ENCODE measurements around the gene SLF1. TPM values are rescaled to one million over a fixed set of nuclear protein-coding genes. Genes with fewer than 3 reads are reported as not detected.

Gene SLF1
- total RNA-seq, 1 donor from 2014 or later: 6.2 TPM

DNA sequence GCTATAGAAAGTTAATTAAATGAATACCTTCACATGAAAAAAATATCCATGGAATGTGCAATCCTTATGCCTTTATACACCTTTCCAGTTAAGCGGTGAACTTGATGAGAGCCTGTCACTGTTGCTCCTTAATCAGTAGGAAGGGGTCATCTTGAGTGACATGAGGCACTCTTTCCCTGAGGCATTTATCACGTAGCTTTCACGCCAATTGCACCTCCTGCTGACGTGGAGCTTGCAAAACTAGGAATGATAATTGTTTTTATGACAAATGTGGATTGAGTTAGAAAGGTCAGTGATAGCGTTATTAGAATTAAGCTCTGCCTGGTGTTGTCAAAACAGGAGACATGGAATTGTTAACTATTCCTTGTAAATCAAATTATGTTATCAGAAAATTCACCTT is 79.7 kb downstream of the SLF1 start:
- no peak for ATAC-seq
- Histone ChIP-seq H3K9me3 (no peaks in the 10 kb centered on the region), H3K27me3 (no peaks in the 10 kb centered on the region), H3K27ac (no peak overlapping the region), H3K4me1 (no peaks in the 10 kb centered on the region), H3K4me3 (no peak overlapping the region), H3K36me3 (peaks cover 6% of the 10 kb centered on the region)
- TF ChIP-seq, protein P1, sequence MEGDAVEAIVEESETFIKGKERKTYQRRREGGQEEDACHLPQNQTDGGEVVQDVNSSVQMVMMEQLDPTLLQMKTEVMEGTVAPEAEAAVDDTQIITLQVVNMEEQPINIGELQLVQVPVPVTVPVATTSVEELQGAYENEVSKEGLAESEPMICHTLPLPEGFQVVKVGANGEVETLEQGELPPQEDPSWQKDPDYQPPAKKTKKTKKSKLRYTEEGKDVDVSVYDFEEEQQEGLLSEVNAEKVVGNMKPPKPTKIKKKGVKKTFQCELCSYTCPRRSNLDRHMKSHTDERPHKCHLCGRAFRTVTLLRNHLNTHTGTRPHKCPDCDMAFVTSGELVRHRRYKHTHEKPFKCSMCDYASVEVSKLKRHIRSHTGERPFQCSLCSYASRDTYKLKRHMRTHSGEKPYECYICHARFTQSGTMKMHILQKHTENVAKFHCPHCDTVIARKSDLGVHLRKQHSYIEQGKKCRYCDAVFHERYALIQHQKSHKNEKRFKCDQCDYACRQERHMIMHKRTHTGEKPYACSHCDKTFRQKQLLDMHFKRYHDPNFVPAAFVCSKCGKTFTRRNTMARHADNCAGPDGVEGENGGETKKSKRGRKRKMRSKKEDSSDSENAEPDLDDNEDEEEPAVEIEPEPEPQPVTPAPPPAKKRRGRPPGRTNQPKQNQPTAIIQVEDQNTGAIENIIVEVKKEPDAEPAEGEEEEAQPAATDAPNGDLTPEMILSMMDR (IDR thresholded peaks at IDR 0.05): no peak
- intact Hi-C loops (cut with DNase I): loop anchor here (10.0 kb wide), 1 partner anchor 743 kb away; no protein-coding TSS in a partner anchor
- no peak for DNase-seq

- H3K27me3 ChIP-seq: no peaks in the 10 kb centered on the region
- DNase-seq: no peak
- no peak overlapping the region for H3K27ac ChIP-seq
- intact Hi-C loops (cut with DNase I): loop anchor here (10.0 kb wide), 1 partner anchor 745 kb away; no protein-coding TSS in a partner anchor
- H3K4me1 ChIP-seq: no peaks in the 10 kb centered on the region
- ATAC-seq: no peak
- peaks cover 6% of the 10 kb centered on the region for H3K36me3 ChIP-seq
- H3K9me3 ChIP-seq: no peaks in the 10 kb centered on the region
- no peak overlapping the region for H3K4me3 ChIP-seq
- TF ChIP-seq, protein P1 (IDR thresholded peaks at IDR 0.05): no peak
Observed at GRCh38 chr5:94699562-94699961, 81.1 kb downstream of the SLF1 start.

DNA sequence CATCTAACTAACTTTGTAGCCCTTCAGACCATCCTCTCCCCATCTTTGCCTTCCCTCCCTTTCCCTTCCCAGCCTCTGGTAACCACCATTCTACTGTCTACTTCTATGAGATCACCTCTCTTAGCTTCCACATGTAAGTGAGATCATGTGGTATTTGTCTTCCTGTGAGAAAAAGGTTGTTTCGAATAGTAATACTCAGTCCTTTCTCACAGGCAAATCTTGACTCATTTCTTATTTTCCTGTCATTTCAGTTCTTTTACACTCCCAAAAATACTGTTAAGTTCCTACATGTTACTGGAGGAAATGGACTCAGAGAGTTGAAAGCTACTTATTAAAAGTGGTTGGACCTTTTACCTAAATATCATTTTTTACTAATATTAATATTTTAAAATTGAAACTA is 82.1 kb downstream of the SLF1 start:
- Histone ChIP-seq H3K27ac (no peak overlapping the region), H3K9me3 (no peaks in the 10 kb centered on the region), H3K36me3 (peaks cover 5% of the 10 kb centered on the region), H3K27me3 (no peaks in the 10 kb centered on the region), H3K4me1 (no peaks in the 10 kb centered on the region), H3K4me3 (no peak overlapping the region)
- TF ChIP-seq, protein P1 (IDR thresholded peaks at IDR 0.05): no peak
- ATAC-seq (no peak), DNase-seq (no peak)
- intact Hi-C loops (cut with DNase I): no loop called here

- no peak for ATAC-seq
- intact Hi-C loops (cut with DNase I): no loop called here
- no peak overlapping the region for H3K4me3 ChIP-seq
- H3K4me1 ChIP-seq: no peaks in the 10 kb centered on the region
- no peak for DNase-seq
- TF ChIP-seq, protein P1 (IDR thresholded peaks at IDR 0.05): no peak
- H3K9me3 ChIP-seq: no peaks in the 10 kb centered on the region
- H3K27me3 ChIP-seq: no peaks in the 10 kb centered on the region
- no peaks in the 10 kb centered on the region for H3K36me3 ChIP-seq
- H3K27ac ChIP-seq: no peak overlapping the region
Observed at GRCh38 chr5:94702729-94703128, 84.3 kb downstream of the SLF1 start.

- H3K9me3 ChIP-seq: no peaks in the 10 kb centered on the region
- H3K27me3 ChIP-seq: no peaks in the 10 kb centered on the region
- no peak overlapping the region for H3K4me3 ChIP-seq
- H3K27ac ChIP-seq: no peak overlapping the region
- TF ChIP-seq, protein P1 (IDR thresholded peaks at IDR 0.05): no peak
- H3K4me1 ChIP-seq: no peaks in the 10 kb centered on the region
- DNase-seq (no peak), ATAC-seq (no peak)
- intact Hi-C loops (cut with DNase I): no loop called here
- H3K36me3 ChIP-seq: peaks cover 4% of the 10 kb centered on the region
Observed at GRCh38 chr5:94705427-94705826, 87.0 kb downstream of the SLF1 start.

GRCh38 chr5:94707359-94707758 is 88.9 kb downstream of the SLF1 start:
- peaks cover 10% of the 10 kb centered on the region for H3K36me3 ChIP-seq
- no peaks in the 10 kb centered on the region for H3K9me3 ChIP-seq
- peak; percentile 29 for ATAC-seq
- no peak overlapping the region for H3K27ac ChIP-seq
- H3K27me3 ChIP-seq: no peaks in the 10 kb centered on the region
- no peaks in the 10 kb centered on the region for H3K4me1 ChIP-seq
- intact Hi-C loops (cut with DNase I): no loop called here
- no peak for DNase-seq
- TF ChIP-seq, protein P1 (IDR thresholded peaks at IDR 0.05): no peak
- H3K4me3 ChIP-seq: no peak overlapping the region

Data from upper lobe of right lung (tissue), 1 donor.